HEK293T (cell line): ENCODE results near the gene C14orf132.

Experiments
- ARNT ChIP-seq: fragments of 450-650 bp; IDR thresholded peaks from 2 replicates; pipeline ENCODE4 v1.6.1; 2017; ENCODE audit warnings: mild to moderate bottlenecking
- BHLHE40 ChIP-seq: fragments of 450-650 bp; IDR thresholded peaks from 2 replicates; pipeline ENCODE4 v1.6.1; 2016; ENCODE audit warnings: mild to moderate bottlenecking, moderate library complexity, borderline replicate concordance
- CTBP1 ChIP-seq: fragments of 450-650 bp; IDR thresholded peaks from 2 replicates; pipeline ENCODE4 v1.6.1; 2016; ENCODE audit warnings: borderline replicate concordance
- ELF4 ChIP-seq: fragments of 450-650 bp; IDR thresholded peaks from 2 replicates; pipeline ENCODE4 v1.6.1; 2017; ENCODE audit warnings: antibody characterized with exemption
- HDGF ChIP-seq: fragments of 450-650 bp; IDR thresholded peaks from 2 replicates; pipeline ENCODE4 v1.6.1; 2017; ENCODE audit warnings: antibody characterized with exemption, borderline replicate concordance
- L3MBTL2 ChIP-seq: fragments of 450-650 bp; conservative IDR thresholded peaks from 2 replicates; pipeline ENCODE4 v1.6.1; 2016; ENCODE audit warnings: mild to moderate bottlenecking
- NFRKB ChIP-seq: fragments of 450-650 bp; IDR thresholded peaks from 2 replicates; pipeline ENCODE4 v1.6.1; 2016; ENCODE audit warnings: mild to moderate bottlenecking, moderate library complexity
- SP1 ChIP-seq: fragments of 450-650 bp; IDR thresholded peaks from 2 replicates; pipeline ENCODE4 v1.6.1; 2017
- TARDBP ChIP-seq: fragments of 450-650 bp; IDR thresholded peaks from 2 replicates; pipeline ENCODE4 v1.6.1; 2016
- ZNF384 ChIP-seq: fragments of 450-650 bp; IDR thresholded peaks from 2 replicates; pipeline ENCODE4 v1.6.1; 2016

DNA sequence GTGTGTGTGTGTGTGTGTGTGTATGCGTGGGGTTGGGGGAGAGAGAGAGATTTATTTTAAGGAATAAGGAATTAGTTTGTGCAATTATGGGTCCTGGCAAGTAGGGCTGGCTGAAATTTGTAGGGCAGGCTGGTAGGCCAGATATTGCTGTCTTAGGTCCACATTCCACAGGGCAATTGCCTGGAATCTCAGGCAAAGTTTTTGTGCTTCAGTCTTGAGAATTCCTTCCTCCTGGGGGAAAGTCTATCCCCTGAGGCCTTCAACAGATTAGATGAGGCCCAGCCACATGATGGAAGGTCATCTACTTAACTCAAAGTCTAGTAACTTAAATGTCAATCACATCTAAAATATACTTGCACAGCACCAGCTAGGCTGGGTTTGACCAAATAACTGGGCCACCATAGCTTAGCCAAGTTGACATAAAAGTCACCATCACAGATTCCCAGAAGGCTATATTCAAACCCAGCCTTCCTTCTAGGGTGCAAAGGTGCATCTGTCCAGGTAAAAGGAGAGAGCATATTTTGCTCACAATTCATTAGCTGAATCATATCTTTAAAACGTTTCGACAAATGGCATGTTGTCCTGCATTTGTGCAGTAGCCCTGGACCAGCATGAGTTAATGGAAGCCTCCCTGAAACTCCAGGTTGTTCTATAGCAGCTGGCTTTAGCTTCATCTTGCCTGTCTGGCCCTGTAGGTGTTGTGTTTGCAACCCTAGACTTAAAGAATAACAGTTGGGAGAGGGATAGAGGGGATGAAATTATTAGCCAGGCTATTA, 63.1 kb downstream of the C14orf132 start:
- no peak for TF ChIP-seq ARNT
- TF ChIP-seq NFRKB: no peak
- TF ChIP-seq ZNF384: no peak
- TF ChIP-seq ELF4: no peak
- TF ChIP-seq TARDBP: no peak
- no peak for TF ChIP-seq L3MBTL2
- no peak for TF ChIP-seq HDGF
- TF ChIP-seq SP1: no peak
- TF ChIP-seq CTBP1: no peak
- no peak for TF ChIP-seq BHLHE40
